ENCODE results near the gene LRP1B. TPM values are rescaled to one million over a fixed set of nuclear protein-coding genes. Genes with fewer than 3 reads are reported as not detected.

LRP1B gene
- total RNA-seq, 4 donors from 2014 or later: 0.42 to 0.71 (median 0.65) TPM

DNA sequence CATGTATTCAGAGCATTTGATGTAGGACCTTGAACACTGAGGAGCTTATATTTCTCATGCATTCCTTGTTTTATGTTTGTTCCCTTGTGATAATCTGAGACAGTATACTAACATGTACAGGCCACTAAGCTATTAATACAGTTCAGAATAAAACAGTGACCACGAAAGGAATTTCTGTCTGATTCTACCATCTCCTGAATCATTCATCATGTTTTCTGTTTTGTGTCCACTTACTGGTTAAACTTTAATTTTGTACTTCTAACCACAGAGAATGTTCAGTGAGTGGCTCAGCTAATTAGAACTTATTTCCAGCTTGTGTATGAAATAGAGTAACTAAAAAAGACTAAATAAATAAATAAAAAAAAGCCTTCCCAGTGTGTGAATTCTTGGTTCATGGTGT is 110.4 kb downstream of the LRP1B start:
- Histone ChIP-seq H3K27ac (replicated peaks in 1 of 4) (no peak overlapping the region), H3K4me3 (no peak overlapping the region), H3K4me1 (no peaks in the 10 kb centered on the region), H3K36me3 (no peaks in the 10 kb centered on the region), H3K27me3 (no peaks in the 10 kb centered on the region), H3K9me3 (no peaks in the 10 kb centered on the region)
- DNase-seq (ENCODE audit: extremely low spot score): no peak
- WGBS: 77% methylated on average over 1 of the region's 1 CpG
- TF ChIP-seq POLR2A (IDR thresholded peaks at IDR 0.05; ENCODE audit: low read depth) (no peak), EP300 (IDR thresholded peaks at IDR 0.05) (no peak), POLR2AphosphoS5 (IDR thresholded peaks at IDR 0.05) (no peak)
- TF ChIP-seq, protein P1, sequence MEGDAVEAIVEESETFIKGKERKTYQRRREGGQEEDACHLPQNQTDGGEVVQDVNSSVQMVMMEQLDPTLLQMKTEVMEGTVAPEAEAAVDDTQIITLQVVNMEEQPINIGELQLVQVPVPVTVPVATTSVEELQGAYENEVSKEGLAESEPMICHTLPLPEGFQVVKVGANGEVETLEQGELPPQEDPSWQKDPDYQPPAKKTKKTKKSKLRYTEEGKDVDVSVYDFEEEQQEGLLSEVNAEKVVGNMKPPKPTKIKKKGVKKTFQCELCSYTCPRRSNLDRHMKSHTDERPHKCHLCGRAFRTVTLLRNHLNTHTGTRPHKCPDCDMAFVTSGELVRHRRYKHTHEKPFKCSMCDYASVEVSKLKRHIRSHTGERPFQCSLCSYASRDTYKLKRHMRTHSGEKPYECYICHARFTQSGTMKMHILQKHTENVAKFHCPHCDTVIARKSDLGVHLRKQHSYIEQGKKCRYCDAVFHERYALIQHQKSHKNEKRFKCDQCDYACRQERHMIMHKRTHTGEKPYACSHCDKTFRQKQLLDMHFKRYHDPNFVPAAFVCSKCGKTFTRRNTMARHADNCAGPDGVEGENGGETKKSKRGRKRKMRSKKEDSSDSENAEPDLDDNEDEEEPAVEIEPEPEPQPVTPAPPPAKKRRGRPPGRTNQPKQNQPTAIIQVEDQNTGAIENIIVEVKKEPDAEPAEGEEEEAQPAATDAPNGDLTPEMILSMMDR (IDR thresholded peaks at IDR 0.05): no peak
- intact Hi-C loops (cut with DNase I): no loop called here

DNA sequence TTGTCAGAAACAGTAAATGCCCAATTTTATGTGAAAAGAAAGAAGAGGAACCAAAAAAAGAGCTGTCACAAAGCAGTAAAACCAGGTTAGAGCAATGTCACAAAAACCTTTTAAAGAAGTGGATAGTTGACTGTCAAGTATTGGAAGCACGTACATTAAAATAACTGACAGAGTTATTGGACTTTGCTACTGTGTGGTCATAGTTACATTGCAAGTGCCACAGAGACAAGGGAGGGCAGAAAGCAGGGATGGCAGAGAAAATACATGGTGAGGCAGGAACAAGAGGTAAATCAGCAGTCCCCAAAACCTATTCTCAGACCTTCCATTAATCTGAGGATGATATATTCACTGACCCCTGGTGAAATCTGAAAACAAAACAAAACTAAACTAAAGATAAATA is 116.3 kb downstream of the LRP1B start:
- TF ChIP-seq, protein P1 (IDR thresholded peaks at IDR 0.05): no peak
- TF ChIP-seq EP300 (IDR thresholded peaks at IDR 0.05): no peak
- no peak overlapping the region for H3K4me3 ChIP-seq
- no peaks in the 10 kb centered on the region for H3K27me3 ChIP-seq
- H3K9me3 ChIP-seq: no peaks in the 10 kb centered on the region
- no peaks in the 10 kb centered on the region for H3K36me3 ChIP-seq
- no peaks in the 10 kb centered on the region for H3K4me1 ChIP-seq
- H3K27ac ChIP-seq (replicated peaks in 1 of 4): no peak overlapping the region
- DNase-seq (ENCODE audit: extremely low spot score): no peak
- intact Hi-C loops (cut with DNase I): no loop called here
- 91% methylated on average over 1 of the region's 1 CpG for WGBS

DNA sequence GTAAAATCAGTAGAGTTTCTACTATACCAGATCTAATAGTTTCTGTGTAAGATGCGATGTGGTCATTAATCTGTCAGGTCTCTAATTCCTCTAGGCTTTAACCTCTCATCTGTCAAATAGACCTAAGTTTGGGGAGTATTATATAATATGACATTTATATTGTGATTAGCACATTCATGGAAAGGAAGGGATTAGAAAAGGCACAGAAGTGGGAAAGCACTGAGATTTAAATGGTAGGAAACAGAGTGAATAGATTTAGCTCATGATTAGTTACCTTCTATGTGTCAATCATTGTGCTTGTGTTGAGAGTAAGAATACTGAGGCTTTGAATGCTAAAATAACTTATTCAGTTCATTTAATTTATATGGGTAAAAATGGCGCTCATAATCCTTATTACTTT is 118.0 kb downstream of the LRP1B start:
- no peak overlapping the region for H3K27ac ChIP-seq (replicated peaks in 1 of 4)
- no peaks in the 10 kb centered on the region for H3K9me3 ChIP-seq
- intact Hi-C loops (cut with DNase I): no loop called here
- H3K4me3 ChIP-seq: no peak overlapping the region
- H3K4me1 ChIP-seq: no peaks in the 10 kb centered on the region
- TF ChIP-seq, protein P1 (IDR thresholded peaks at IDR 0.05): no peak
- TF ChIP-seq EP300 (IDR thresholded peaks at IDR 0.05): no peak
- no peak for TF ChIP-seq POLR2AphosphoS5 (IDR thresholded peaks at IDR 0.05)
- no peak for TF ChIP-seq POLR2A (IDR thresholded peaks at IDR 0.05; ENCODE audit: low read depth)
- 92% methylated on average over 2 of the region's 2 CpGs for WGBS
- DNase-seq (ENCODE audit: extremely low spot score): no peak
- H3K36me3 ChIP-seq: no peaks in the 10 kb centered on the region
- no peaks in the 10 kb centered on the region for H3K27me3 ChIP-seq

DNA sequence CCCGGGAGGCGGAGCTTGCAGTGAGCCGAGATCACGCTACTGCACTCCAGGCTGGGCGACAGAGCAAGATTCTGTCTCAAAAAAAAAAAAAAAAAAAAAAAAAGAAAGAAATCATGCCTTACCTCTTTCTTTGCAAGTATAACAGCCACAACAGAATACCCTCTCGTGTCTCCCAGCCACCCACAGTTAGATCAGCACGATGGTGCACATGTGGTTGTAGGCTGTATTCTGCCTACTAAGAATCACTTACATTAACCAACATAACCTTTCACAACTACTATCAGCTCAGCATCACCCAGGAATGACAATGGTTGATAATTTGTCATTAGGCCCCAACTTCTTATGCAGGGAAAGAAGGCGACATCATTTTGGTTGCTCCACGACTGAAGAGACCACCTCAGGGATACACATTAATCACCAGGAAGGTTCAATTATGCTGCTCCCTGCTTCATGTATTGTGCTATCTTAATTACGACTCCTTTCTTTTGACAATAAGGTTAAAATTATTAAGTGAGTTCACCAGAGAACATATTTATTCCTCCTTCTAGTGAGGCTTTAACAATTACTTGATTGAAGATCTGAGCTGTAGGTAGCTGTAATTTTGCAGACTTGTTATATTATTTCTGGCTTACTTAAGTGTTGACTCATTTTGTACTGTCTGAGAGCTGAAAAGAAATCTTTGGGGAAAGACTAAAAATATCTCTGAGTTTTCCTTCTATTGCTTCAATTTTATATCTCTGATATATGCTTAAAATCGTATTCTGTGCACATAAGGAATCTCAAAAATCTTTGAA is 120.1 kb downstream of the LRP1B start:
- DNase-seq (ENCODE audit: extremely low spot score): no peak
- intact Hi-C loops (cut with DNase I): no loop called here
- 68% methylated on average over 11 of the region's 11 CpGs for WGBS

More for the DNA sequence above, 120.1 kb downstream of the LRP1B start:
- Histone ChIP-seq H3K27me3 (no peaks in the 10 kb centered on the region), H3K9me3 (no peaks in the 10 kb centered on the region), H3K4me1 (no peaks in the 10 kb centered on the region), H3K36me3 (no peaks in the 10 kb centered on the region), H3K27ac (replicated peaks in 1 of 4) (no peak overlapping the region), H3K4me3 (no peak overlapping the region)
- TF ChIP-seq EP300 (IDR thresholded peaks at IDR 0.05) (no peak), POLR2A (IDR thresholded peaks at IDR 0.05; ENCODE audit: low read depth) (no peak), POLR2AphosphoS5 (IDR thresholded peaks at IDR 0.05) (no peak)
- TF ChIP-seq, protein P1 (IDR thresholded peaks at IDR 0.05): no peak

Data from esophagus muscularis mucosa (tissue), 4 donors.